Caki2 (cell line): ENCODE results near the gene STK35. TPM values are rescaled to one million over a fixed set of nuclear protein-coding genes. Genes with fewer than 3 reads are reported as not detected.

Source experiments
- DNase-seq: peaks from one replicate; pipeline ENCODE4 v3.0.0-alpha.2; 2015; ENCODE audit warnings: low read depth
- in situ Hi-C: cut with HindIII; loops from 2 replicates; pipeline ENCODE4 v1.10.0; 2016; ENCODE audit warnings: low sequenced_read_pairs, low pct_unique_long_range_greater_than_20kb, mixed read lengths
- total RNA-seq: library from RNA; depleted of rRNA; stranded (reverse); fragments of >200 nt; shearing (Covaris generic); gene quantifications from 2 replicates; pipeline ENCODE4 v1.2.3, GENCODE V29; 2014; ENCODE audit warnings: low replicate concordance

The STK35 gene
- total RNA-seq, 1 experiment from 2014 or later: 12.6 TPM

GRCh38 chr20:2102585-2103460 is 1.2 kb downstream of the STK35 start:
- in situ Hi-C loops: no loop called here
- peak; percentile 95 for DNase-seq

GRCh38 chr20:2103461-2104153 is 2.0 kb downstream of the STK35 start:
- DNase-seq: no peak
- in situ Hi-C loops: no loop called here

GRCh38 chr20:2104236-2104635 is 2.6 kb downstream of the STK35 start:
- DNase-seq: no peak
- in situ Hi-C loops: no loop called here

GRCh38 chr20:2108498-2108897 is 6.9 kb downstream of the STK35 start:
- no peak for DNase-seq
- in situ Hi-C loops: no loop called here

- in situ Hi-C loops: no loop called here
- peak; percentile 53 for DNase-seq
Measured at GRCh38 chr20:2108987-2109386, 7.4 kb downstream of the STK35 start.

GRCh38 chr20:2109425-2110210 is 8.0 kb downstream of the STK35 start:
- in situ Hi-C loops: no loop called here
- DNase-seq: peak; percentile 50

GRCh38 chr20:2112910-2113309 is 11.3 kb downstream of the STK35 start:
- in situ Hi-C loops: no loop called here
- no peak for DNase-seq

GRCh38 chr20:2114127-2114959 is 12.7 kb downstream of the STK35 start:
- DNase-seq: no peak
- in situ Hi-C loops: no loop called here

- no peak for DNase-seq
- in situ Hi-C loops: no loop called here
Measured at GRCh38 chr20:2114990-2115681, 13.5 kb downstream of the STK35 start.

- in situ Hi-C loops: no loop called here
Measured at GRCh38 chr20:2116170-2116940, 14.7 kb downstream of the STK35 start.

GRCh38 chr20:2118783-2119182 is 17.2 kb downstream of the STK35 start:
- in situ Hi-C loops: no loop called here
- no peak for DNase-seq

More at GRCh38 chr20:2116170-2116940, 14.7 kb downstream of the STK35 start:
- DNase-seq: no peak

- no peak for DNase-seq
- in situ Hi-C loops: no loop called here
Measured at GRCh38 chr20:2122936-2123335, 21.3 kb downstream of the STK35 start.

- DNase-seq: no peak
- in situ Hi-C loops: no loop called here
Measured at GRCh38 chr20:2123720-2124119, 22.1 kb downstream of the STK35 start.

GRCh38 chr20:2124564-2125213 is 23.1 kb downstream of the STK35 start:
- no peak for DNase-seq
- in situ Hi-C loops: no loop called here

- in situ Hi-C loops: no loop called here
Measured at GRCh38 chr20:2125474-2126112, 24.0 kb downstream of the STK35 start.

GRCh38 chr20:2127238-2127637 is 25.6 kb downstream of the STK35 start:
- no peak for DNase-seq
- in situ Hi-C loops: no loop called here

More at GRCh38 chr20:2125474-2126112, 24.0 kb downstream of the STK35 start:
- DNase-seq: no peak
